Stomach (tissue), 4 donors: ENCODE data around the gene YEATS4.

Source experiments
- EP300 ChIP-seq: sonication (generic); formaldehyde crosslinking; IDR thresholded peaks from one replicate; pipeline ENCODE4 v1.6.1; 2017; ENCODE audit warnings: antibody characterized with exemption
- TF ChIP-seq, protein P1 (sequence below), 7 experiments: fragments of 450-650 bp in 4 of 7; fragments of 200-600 bp in 3 of 7; sonication (generic) in 3 of 7; IDR thresholded peaks; one replicate each; pipeline ENCODE4 v1.5.1; 2016 to 2019; ENCODE audit warnings: antibody characterized with exemption in 7 of 7, control low read depth in 2 of 7, mild to moderate bottlenecking in 1 of 7

DNA sequence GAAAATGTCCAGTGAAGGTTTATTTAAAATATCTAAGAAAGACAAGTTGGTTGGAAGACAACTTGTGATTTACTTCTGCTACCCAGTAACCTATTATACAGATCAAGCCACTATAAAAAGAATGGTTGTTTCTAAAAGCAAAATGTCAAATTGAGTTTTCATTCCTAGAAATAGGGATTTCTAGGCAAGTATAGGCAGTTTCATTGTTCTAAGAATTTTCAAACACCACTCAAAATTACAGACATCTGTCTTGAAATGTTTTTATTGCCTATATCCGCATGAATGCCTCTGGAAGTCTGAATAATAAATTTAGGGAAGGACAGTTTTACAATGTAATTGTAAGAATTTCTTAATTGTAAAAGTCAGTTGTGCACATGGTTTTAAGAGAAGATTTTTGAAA is 8.6 kb downstream of the YEATS4 start:
- TF ChIP-seq EP300: no peak
- TF ChIP-seq, protein P1, sequence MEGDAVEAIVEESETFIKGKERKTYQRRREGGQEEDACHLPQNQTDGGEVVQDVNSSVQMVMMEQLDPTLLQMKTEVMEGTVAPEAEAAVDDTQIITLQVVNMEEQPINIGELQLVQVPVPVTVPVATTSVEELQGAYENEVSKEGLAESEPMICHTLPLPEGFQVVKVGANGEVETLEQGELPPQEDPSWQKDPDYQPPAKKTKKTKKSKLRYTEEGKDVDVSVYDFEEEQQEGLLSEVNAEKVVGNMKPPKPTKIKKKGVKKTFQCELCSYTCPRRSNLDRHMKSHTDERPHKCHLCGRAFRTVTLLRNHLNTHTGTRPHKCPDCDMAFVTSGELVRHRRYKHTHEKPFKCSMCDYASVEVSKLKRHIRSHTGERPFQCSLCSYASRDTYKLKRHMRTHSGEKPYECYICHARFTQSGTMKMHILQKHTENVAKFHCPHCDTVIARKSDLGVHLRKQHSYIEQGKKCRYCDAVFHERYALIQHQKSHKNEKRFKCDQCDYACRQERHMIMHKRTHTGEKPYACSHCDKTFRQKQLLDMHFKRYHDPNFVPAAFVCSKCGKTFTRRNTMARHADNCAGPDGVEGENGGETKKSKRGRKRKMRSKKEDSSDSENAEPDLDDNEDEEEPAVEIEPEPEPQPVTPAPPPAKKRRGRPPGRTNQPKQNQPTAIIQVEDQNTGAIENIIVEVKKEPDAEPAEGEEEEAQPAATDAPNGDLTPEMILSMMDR (IDR thresholded peaks at IDR 0.05): no peak
